Measurements from ENCODE around the gene ILDR2. TPM values are rescaled to one million over a fixed set of nuclear protein-coding genes. Genes with fewer than 3 reads are reported as not detected.

Gene ILDR2
- total RNA-seq, 4 donors from 2014 or later: 0.04 to 0.57 (median 0.21) TPM; not detected in 1

DNA sequence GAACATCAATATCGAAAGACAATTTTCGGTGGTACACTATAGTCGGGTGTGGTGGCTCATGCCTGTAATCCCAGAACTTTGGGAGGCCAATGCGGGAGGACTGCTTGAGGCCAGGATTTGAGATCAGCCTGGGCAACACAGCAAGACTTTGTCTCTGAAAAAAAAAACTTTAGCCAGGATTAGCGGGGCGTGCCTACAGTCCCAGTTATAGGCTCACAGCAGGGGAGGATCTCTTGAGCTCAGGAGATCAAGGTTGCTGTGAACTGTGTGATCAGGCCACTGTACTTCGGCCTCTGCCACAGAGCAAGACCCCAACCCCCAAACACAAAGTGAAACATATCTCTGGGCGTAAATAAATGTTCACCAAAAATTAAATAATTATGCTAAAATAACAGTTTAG is 100.9 kb downstream of the ILDR2 start:
- Histone ChIP-seq H3K36me3 (no peaks in the 10 kb centered on the region), H3K4me1 (peaks cover 11 to 63% (median 21%) of the 10 kb centered on the region in 3 donors), H3K27ac (no peak overlapping the region), H3K27me3 (no peaks in the 10 kb centered on the region), H3K4me3 (no peak overlapping the region), H3K9me3 (no peaks in the 10 kb centered on the region)
- no peak for TF ChIP-seq POLR2A (IDR thresholded peaks at IDR 0.05)
- TF ChIP-seq, protein P1, sequence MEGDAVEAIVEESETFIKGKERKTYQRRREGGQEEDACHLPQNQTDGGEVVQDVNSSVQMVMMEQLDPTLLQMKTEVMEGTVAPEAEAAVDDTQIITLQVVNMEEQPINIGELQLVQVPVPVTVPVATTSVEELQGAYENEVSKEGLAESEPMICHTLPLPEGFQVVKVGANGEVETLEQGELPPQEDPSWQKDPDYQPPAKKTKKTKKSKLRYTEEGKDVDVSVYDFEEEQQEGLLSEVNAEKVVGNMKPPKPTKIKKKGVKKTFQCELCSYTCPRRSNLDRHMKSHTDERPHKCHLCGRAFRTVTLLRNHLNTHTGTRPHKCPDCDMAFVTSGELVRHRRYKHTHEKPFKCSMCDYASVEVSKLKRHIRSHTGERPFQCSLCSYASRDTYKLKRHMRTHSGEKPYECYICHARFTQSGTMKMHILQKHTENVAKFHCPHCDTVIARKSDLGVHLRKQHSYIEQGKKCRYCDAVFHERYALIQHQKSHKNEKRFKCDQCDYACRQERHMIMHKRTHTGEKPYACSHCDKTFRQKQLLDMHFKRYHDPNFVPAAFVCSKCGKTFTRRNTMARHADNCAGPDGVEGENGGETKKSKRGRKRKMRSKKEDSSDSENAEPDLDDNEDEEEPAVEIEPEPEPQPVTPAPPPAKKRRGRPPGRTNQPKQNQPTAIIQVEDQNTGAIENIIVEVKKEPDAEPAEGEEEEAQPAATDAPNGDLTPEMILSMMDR (IDR thresholded peaks at IDR 0.05): no peak
- intact Hi-C loops (cut with DNase I): no loop called here
- DNase-seq: no peak
- WGBS, 2 donors: 85% methylated on average over 8 of the region's 8 CpGs

DNA sequence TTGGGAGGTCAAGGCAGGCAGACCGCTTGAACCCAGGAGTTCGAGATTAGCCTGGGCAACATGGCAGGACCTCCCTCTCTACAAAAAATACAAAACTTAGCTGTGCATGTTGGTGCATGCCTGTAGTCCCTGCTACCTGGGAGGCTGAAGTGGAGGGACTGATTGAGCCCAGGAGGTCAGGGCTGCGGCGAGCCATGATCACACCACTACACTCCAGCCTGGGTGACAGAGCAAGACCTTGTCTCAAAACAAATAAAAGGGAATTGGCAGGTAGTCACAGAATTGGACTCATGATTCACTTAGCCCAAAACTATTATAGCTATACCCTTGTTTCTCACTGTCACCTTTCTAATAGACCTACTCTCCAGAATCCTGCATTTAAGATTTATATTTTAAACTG is 104.8 kb downstream of the ILDR2 start:
- peaks cover 11 to 56% (median 21%) of the 10 kb centered on the region in 3 donors for H3K4me1 ChIP-seq
- 64 to 80% methylated on average over 2 to 4 of the region's 4 CpGs for WGBS, 2 donors
- intact Hi-C loops (cut with DNase I): no loop called here

DNA sequence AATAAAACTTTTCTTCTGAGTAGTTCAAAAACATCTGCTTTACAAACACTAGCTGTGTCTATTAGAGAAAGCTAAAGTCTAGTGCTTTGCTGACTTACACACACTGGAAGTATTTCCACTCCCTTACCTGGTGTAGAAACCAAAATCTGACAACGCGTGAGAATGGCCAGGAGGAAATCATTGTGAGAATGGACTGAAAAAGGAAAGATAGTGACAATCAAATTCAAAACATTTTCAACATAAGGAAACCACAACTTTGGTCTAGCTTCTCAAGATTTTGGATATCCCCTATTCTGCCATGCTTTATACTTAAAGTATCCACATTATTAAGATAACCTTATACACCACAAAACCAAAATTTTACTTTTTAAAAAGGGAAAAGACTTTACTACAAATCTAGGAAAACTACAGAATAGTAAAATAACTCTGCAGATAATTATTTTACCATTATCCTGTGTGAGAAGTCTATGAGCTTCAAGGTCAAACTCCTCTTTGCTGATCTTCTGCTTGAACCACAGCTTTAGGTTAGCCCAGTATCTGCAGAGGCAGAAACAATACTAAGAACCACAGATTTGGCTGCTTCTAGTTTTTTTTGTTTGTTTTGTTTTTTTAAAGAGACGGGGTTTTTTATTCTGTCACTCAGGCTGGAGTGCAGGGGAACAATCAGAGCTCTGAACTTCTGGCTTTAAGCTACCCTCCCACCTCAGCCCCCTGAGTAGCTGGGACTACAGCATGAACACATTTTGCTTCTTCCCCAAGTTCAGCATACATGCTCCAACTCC is 105.8 kb downstream of the ILDR2 start:
- H3K36me3 ChIP-seq: peaks cover 0 to 48% (median 0%) of the 10 kb centered on the region in 3 donors
- intact Hi-C loops (cut with DNase I): no loop called here

More for the DNA sequence above, 104.8 kb downstream of the ILDR2 start:
- no peak overlapping the region for H3K27ac ChIP-seq
- H3K36me3 ChIP-seq: peaks cover 0 to 37% (median 0%) of the 10 kb centered on the region in 3 donors
- no peaks in the 10 kb centered on the region for H3K27me3 ChIP-seq
- no peaks in the 10 kb centered on the region for H3K9me3 ChIP-seq
- DNase-seq: no peak
- TF ChIP-seq, protein P1 (IDR thresholded peaks at IDR 0.05): no peak
- TF ChIP-seq POLR2A (IDR thresholded peaks at IDR 0.05): no peak
- no peak overlapping the region for H3K4me3 ChIP-seq

DNA sequence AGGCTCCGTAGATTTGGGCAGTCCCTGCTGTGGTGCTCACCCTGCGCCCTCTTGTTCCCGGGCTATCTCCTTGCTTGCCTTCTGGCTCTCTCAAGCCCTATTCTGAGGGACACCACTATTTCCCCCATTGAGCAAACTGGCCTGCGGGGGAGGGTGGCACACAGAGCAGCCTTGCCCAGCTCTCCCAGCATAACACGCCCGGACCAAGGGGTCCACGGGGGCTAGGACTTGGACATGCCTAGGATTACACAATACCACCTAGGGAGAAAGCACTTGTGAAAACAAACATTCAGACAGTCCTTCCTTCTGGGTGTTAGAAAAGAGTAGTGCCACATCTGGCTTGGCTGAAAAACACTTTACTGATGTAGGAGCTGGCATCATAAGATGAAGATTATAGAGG is 106.7 kb downstream of the ILDR2 start:
- DNase-seq: no peak
- intact Hi-C loops (cut with DNase I): no loop called here
- H3K27me3 ChIP-seq: no peaks in the 10 kb centered on the region

More for the DNA sequence above, 105.8 kb downstream of the ILDR2 start:
- 62 to 70% methylated on average over 3 of the region's 3 CpGs for WGBS, 2 donors
- no peaks in the 10 kb centered on the region for H3K9me3 ChIP-seq
- H3K27ac ChIP-seq: no peak overlapping the region
- TF ChIP-seq POLR2A (IDR thresholded peaks at IDR 0.05): no peak
- TF ChIP-seq, protein P1 (IDR thresholded peaks at IDR 0.05): no peak
- no peak for DNase-seq
- H3K4me3 ChIP-seq: no peak overlapping the region
- peaks cover 3 to 45% (median 12%) of the 10 kb centered on the region in 3 donors for H3K4me1 ChIP-seq
- no peaks in the 10 kb centered on the region for H3K27me3 ChIP-seq

DNA sequence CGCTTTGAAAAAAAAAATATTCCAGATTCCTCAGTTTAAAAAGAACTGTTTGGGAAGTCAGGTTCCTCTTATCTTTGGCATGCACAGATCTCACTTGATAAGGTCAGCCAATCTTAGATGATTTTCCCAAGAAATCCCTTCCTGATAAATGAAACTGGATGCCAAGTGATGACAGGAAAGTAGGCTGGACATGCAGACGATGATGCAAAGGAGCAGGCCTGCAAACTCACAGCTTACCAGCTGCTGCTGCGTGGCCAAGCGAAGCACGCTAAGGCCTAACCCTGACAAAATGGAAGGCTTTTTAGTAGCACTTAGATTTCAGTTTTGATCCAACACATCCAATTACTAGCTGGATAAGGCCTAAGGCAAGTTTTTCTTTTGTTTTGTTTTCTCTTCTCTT is 109.4 kb downstream of the ILDR2 start:
- Histone ChIP-seq H3K27me3 (no peaks in the 10 kb centered on the region), H3K27ac (no peak overlapping the region), H3K36me3 (peaks cover 0 to 82% (median 5%) of the 10 kb centered on the region in 3 donors), H3K4me3 (no peak overlapping the region), H3K9me3 (no peaks in the 10 kb centered on the region), H3K4me1 (peaks cover 0 to 9% (median 2%) of the 10 kb centered on the region in 3 donors)
- WGBS, 2 donors: 82 to 85% methylated on average over 5 of the region's 5 CpGs
- intact Hi-C loops (cut with DNase I): no loop called here
- DNase-seq: no peak
- TF ChIP-seq, protein P1 (IDR thresholded peaks at IDR 0.05): no peak
- TF ChIP-seq POLR2A (IDR thresholded peaks at IDR 0.05): no peak

More for the DNA sequence above, 106.7 kb downstream of the ILDR2 start:
- Histone ChIP-seq H3K36me3 (peaks cover 0 to 55% (median 0%) of the 10 kb centered on the region in 3 donors), H3K27ac (no peak overlapping the region), H3K4me1 (peaks cover 3 to 36% (median 9%) of the 10 kb centered on the region in 3 donors), H3K4me3 (no peak overlapping the region), H3K9me3 (no peaks in the 10 kb centered on the region)
- TF ChIP-seq, protein P1 (IDR thresholded peaks at IDR 0.05): no peak
- TF ChIP-seq POLR2A (IDR thresholded peaks at IDR 0.05): no peak
- 93 to 100% methylated on average over 3 of the region's 7 CpGs for WGBS, 2 donors

Data from esophagus squamous epithelium (tissue), 5 donors.